Mesodermal cell (in vitro differentiated cells): Measurements from ENCODE around the gene ORC6.

Experiments used
- H3K27ac ChIP-seq: 2 replicates; pipeline ENCODE4 v1.7.0; 2013; ENCODE audit warnings: mild to moderate bottlenecking, low read depth, low read length, moderate library complexity; ENCODE audit not compliant: severe bottlenecking
- H3K36me3 ChIP-seq: 2 replicates; pipeline ENCODE4 v1.7.1; 2013; ENCODE audit warnings: mild to moderate bottlenecking, low read length, moderate library complexity; ENCODE audit not compliant: control insufficient read depth, insufficient read depth
- H3K4me1 ChIP-seq: one replicate; pipeline ENCODE4 v1.7.1; 2013; ENCODE audit warnings: mild to moderate bottlenecking, low read length; ENCODE audit not compliant: insufficient read depth, control insufficient read depth, poor library complexity, severe bottlenecking
- H3K4me3 ChIP-seq: 2 replicates; pipeline ENCODE4 v1.7.0; 2013; ENCODE audit warnings: low read length, control low read depth, mild to moderate bottlenecking; ENCODE audit not compliant: insufficient read depth, poor library complexity, severe bottlenecking; ENCODE audit errors: extremely low read depth
- H3K9me3 ChIP-seq: 2 replicates; pipeline ENCODE4 v1.7.1; 2013; ENCODE audit warnings: mild to moderate bottlenecking, low read length, moderate library complexity; ENCODE audit not compliant: control insufficient read depth
- WGBS, 2 experiments: methylation state at CpG; one replicate each; pipeline ENCODE4 v1.1.5; 2013; ENCODE audit warnings: missing lambda C conversion rate in 2 of 2; ENCODE audit not compliant: insufficient coverage in 2 of 2; 5-methylcytosine and 5-hydroxymethylcytosine counted together

Gene ORC6

GRCh38 chr16:46731691-46732555 lies 42.5 kb downstream of the ORC6 start:
- Histone ChIP-seq H3K4me3 (no peak overlapping the region), H3K4me1 (peaks cover 9% of the 10 kb centered on the region), H3K27ac (no peak overlapping the region), H3K9me3 (no peaks in the 10 kb centered on the region), H3K36me3 (no peaks in the 10 kb centered on the region)
- whole genome bisulfite sequencing, 2 experiments: 88 to 94% methylated on average over 17 to 23 of the region's 23 CpGs

GRCh38 chr16:46732561-46732960 lies 43.1 kb downstream of the ORC6 start:
- Histone ChIP-seq H3K9me3 (no peaks in the 10 kb centered on the region), H3K4me3 (no peak overlapping the region), H3K36me3 (no peaks in the 10 kb centered on the region), H3K27ac (no peak overlapping the region), H3K4me1 (peaks cover 4% of the 10 kb centered on the region)
- 81 to 82% methylated on average over 2 to 3 of the region's 4 CpGs for WGBS, 2 experiments

GRCh38 chr16:46733319-46733830 lies 43.9 kb downstream of the ORC6 start:
- Histone ChIP-seq H3K4me1 (peaks cover 11% of the 10 kb centered on the region), H3K27ac (no peak overlapping the region), H3K4me3 (no peak overlapping the region), H3K9me3 (no peaks in the 10 kb centered on the region), H3K36me3 (no peaks in the 10 kb centered on the region)
- 91 to 95% methylated on average over 4 to 7 of the region's 9 CpGs for WGBS, 2 experiments

GRCh38 chr16:46736695-46737094 lies 47.2 kb downstream of the ORC6 start:
- H3K4me3 ChIP-seq: no peak overlapping the region
- H3K4me1 ChIP-seq: peaks cover 11% of the 10 kb centered on the region
- H3K27ac ChIP-seq: peak overlapping the region; percentile 18
- no peaks in the 10 kb centered on the region for H3K9me3 ChIP-seq
- no peaks in the 10 kb centered on the region for H3K36me3 ChIP-seq
- WGBS, 2 experiments: 62 to 66% methylated on average over 12 of the region's 12 CpGs

- no peaks in the 10 kb centered on the region for H3K36me3 ChIP-seq
- H3K27ac ChIP-seq: no peak overlapping the region
- WGBS, 2 experiments: 95 to 97% methylated on average over 11 to 14 of the region's 14 CpGs
- peaks cover 13% of the 10 kb centered on the region for H3K4me1 ChIP-seq
- no peaks in the 10 kb centered on the region for H3K9me3 ChIP-seq
- no peak overlapping the region for H3K4me3 ChIP-seq
Measured at GRCh38 chr16:46737621-46738214, 48.3 kb downstream of the ORC6 start.

GRCh38 chr16:46739934-46740333 lies 50.5 kb downstream of the ORC6 start:
- peaks cover 23% of the 10 kb centered on the region for H3K4me1 ChIP-seq
- H3K36me3 ChIP-seq: no peaks in the 10 kb centered on the region
- H3K9me3 ChIP-seq: no peaks in the 10 kb centered on the region
- no peak overlapping the region for H3K27ac ChIP-seq
- 83% methylated on average over 1 of the region's 2 CpGs; no CpG with 5 or more reads in 1 of the 2 experiments for WGBS, 2 experiments
- H3K4me3 ChIP-seq: no peak overlapping the region

GRCh38 chr16:46743232-46743719 lies 53.8 kb downstream of the ORC6 start:
- WGBS, 2 experiments: 58 to 61% methylated on average over 6 to 9 of the region's 10 CpGs
- H3K4me3 ChIP-seq: no peak overlapping the region
- H3K9me3 ChIP-seq: no peaks in the 10 kb centered on the region

GRCh38 chr16:46745617-46746016 lies 56.2 kb downstream of the ORC6 start:
- H3K9me3 ChIP-seq: no peaks in the 10 kb centered on the region
- WGBS, 2 experiments: 72 to 74% methylated on average over 5 of the region's 7 CpGs

More at GRCh38 chr16:46743232-46743719, 53.8 kb downstream of the ORC6 start:
- Histone ChIP-seq H3K36me3 (no peaks in the 10 kb centered on the region), H3K27ac (peak overlapping the region; percentile 71), H3K4me1 (peaks cover 38% of the 10 kb centered on the region)

GRCh38 chr16:46746821-46747776 lies 57.6 kb downstream of the ORC6 start:
- Histone ChIP-seq H3K9me3 (no peaks in the 10 kb centered on the region), H3K4me1 (peaks cover 47% of the 10 kb centered on the region), H3K36me3 (no peaks in the 10 kb centered on the region), H3K4me3 (no peak overlapping the region), H3K27ac (peak overlapping the region; percentile 87)
- WGBS, 2 experiments: 62 to 69% methylated on average over 10 to 11 of the region's 15 CpGs

More at GRCh38 chr16:46745617-46746016, 56.2 kb downstream of the ORC6 start:
- no peaks in the 10 kb centered on the region for H3K36me3 ChIP-seq
- peaks cover 47% of the 10 kb centered on the region for H3K4me1 ChIP-seq
- no peak overlapping the region for H3K4me3 ChIP-seq
- no peak overlapping the region for H3K27ac ChIP-seq
